Stimulated activated CD4-positive, alpha-beta T cell treated with anti-CD3 and anti-CD28 coated beads, Interleukin-4, amount 100 ng/mL, for 1 hour (primary cell): ENCODE data around the gene LMAN2.
"Not testable (repeated sequence)": the region's sequence is repeated elsewhere in the genome, so short reads cannot be mapped to it uniquely, and the experiment has no call there.

Source experiments
- DNase-seq: peaks from one replicate; pipeline ENCODE4 v3.0.0-alpha.2; 2020

Gene LMAN2

DNA sequence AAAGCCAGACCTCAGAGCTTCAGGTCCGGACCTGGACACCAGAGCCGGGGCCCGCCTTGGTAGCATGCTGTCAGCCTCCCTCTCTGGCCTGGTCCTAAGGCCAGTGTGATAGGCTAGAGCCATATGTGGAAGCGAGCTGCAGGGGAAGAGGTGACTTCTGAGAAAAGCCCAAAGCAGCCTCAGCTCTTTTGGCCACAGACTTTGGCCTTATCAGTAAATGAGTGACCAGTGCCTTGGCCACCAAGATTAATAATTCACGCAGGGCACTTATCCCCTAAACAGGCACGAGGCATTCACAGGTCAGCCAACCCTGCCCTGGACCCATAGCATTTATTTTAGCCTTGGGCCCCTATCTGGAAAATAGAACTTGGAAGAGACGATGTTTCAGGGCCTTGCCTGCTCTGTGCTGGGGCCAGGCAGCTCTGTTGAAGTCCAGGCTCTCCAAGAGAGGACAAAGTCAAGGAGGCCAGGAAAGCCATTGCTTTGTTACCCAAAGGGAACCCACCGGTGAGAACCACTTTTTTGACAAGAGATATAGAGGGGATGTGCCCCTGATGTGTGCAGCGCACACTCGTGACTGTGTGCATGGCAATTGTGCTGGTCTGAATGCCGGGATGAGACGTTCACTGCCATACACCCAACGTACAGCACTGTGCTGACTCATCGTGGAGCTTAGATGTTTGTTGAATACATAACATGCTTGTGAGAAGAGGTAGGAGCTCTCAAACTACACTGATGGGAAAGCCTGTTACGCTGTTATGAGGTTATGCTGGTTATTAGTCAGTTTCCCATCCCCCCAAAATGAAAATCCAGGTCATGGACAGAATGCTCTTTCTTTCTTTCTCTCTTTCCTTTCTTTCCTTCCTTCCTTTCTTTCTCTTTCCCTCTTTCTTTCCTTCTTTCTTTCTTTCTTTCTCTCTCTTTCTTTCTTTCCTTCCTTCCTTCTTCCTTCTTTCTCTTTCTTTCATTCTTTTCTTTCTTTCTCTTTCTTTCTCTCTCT is 27.7 kb upstream of the LMAN2 start:
- no peak for DNase-seq

DNA sequence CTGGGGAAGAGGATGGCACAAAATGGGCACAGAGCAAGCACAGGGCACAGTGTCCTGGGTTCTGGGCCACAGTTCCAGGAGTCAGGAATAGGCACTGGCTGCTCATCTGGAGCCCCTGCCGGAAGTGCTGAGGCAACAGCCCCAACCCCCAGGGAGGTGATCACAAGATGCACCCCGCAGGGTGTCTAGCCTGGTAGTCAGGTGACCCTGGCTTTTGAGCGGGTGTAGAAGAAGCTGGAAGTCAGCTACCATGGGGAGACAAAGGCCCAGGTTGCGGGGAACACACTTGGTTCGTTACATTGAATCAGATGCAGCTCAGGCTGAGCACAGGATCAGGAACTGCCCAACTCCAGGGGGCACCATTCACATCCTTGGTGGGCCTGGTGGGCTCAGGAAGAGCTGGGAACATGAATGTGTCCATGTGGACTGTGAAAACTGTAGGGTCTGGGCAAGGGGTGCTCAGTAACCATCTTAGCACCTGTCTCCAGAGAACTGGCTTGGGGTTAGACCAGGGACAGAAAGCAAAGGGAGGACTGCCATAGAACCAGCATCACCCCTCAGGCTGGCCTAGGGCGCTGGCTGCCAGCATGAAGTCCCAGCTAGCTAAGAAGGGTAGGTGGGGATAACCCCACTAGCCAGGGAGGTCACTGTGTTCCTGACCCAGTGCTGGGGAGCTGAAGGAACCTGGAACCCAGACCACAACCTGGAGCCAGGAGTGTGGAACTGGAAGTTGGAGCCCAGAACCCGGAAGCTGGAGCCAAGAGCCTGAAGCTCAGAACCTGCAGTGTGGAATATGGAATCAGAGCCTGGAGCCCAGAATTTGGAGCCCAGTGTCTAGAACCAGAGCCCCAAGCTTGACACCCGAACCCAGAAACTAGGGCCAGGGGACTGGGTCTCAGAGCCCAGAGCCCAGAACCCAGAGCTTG is 26.6 kb upstream of the LMAN2 start:
- DNase-seq: no peak

DNA sequence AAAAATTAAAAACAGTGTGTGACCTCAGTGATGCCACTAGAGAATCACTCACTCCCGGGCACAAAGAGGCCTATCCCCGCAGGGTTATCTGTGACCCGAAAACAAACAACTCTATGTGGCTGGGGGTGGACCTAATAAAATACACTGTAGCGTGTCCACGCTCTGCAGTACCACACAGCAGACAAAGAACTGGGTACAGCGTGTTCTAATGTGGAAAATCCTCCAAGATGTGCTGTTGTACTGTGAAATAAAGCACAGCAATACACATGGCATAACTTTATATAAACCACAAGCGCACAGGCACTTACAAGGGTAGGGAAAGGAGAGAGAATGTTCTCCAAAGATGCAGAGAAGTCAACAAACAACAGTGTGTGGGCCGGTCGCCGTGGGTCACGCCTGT is 24.6 kb upstream of the LMAN2 start:
- no peak for DNase-seq

DNA sequence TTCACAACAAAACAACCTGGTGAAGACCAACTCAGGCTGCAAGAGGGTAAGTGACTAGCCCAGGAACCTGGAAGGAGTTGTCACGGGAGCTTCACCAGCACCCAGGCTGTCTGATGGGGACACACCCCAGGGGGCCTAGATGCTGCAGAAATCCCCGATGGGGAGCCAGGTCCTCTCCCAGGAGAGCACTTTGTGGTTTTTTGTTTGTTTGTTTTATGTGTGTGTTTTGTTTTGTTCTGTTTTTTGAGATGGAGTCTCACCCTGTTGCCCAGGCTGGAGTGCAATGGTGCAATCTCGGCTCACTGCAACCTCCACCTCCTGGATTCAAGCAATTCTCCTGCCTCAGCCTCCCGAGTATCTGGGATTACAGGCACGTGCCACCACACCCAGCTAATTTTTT is 24.0 kb upstream of the LMAN2 start:
- DNase-seq: not testable (repeated sequence)

DNA sequence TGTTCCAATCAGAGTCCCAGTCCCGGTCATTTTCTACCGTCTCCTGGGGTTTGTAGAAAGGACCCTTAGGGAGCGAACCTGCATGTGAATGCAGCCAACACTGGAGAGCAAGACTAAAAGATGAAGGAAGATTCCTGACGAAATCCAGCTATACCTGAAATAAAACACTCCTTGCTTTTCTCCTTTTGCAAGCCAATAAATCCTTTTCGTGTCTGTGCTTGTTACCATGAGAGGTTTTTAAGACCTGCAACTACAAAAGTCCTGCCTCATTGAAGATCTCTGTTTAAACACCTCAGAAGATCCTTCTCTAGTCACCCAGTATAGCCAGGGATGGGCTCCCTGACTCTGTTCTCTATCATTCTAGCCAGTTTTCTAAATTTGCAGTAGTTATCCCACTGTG is 22.7 kb upstream of the LMAN2 start:
- no peak for DNase-seq

DNA sequence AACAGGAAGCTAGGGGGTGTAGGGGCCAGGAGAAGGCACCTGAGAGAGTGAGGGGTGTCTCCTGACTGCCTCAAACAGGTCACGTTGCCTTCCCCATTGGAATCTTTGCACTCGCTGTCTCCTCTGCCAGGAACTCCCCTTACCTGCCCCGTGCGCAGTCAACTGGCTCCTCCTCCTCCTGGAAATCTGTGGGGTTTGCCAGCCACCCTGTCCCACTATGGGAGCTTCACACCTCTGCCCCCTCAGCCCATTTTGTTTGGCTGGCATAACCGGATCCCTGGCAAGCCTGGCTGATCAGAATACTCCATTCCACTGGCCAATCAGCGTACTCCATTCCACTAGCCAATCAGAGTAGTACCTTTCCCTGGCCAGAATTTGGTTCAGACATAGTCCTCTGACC is 22.3 kb upstream of the LMAN2 start:
- no peak for DNase-seq

DNA sequence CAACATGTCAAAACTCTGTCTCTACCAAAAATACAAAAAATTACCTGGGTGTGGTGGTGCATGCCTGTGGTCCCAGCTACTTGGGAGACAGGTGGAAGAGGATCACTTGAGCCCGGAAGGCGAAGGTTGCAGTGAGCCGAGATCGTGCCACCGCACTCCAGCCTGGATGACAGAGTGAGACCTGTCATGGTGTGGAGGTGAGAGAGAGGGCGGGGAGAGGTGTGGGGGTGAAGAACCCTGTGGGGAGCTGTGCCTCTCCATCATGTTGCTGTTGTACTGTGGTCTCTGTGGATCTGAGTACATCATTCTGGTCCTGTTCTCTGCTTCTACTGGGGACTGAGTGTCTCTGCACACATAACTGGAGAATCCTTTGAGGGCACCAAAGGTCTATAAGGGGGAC is 21.4 kb upstream of the LMAN2 start:
- no peak for DNase-seq

DNA sequence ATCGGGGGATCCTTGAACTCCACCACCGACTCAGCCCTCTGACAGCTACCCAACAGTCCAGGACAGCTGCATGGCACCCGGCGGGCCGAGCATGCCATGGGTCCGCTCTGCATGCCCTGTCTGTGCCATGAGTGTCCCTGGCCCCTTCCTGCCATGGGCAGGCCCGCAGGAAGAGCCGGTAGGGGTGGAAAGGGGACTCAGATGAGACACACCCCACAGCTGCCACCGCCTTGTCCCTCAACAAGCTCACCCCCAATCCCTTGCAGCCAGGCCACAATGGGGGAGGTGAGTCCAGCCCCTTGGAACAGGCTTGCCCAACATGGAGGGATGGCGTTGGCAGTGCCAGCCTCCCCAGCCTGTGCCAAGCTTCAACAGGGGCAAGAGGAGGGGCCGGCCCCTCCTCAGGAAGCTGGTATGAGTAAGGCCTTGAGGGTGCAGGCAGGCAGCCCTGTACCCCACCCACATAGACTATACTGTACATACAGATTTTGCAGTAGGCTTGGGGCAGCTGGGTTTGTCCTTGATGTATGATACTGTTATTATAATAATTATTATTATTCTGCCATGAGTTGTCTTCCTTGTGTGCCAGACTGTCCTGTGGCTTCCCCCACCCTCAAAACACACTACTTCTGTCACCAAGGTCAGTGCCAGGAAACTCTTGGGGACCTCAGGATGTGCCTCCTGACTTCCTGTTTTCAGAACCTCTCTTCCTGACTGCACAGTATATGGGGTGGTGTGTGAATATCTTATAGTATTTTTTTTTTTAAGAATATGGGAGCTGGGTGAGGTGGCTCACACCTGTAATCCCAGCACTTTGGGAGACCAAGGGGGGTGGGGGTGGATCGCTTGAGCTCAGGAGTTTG is 20.8 kb upstream of the LMAN2 start:
- DNase-seq: no peak

DNA sequence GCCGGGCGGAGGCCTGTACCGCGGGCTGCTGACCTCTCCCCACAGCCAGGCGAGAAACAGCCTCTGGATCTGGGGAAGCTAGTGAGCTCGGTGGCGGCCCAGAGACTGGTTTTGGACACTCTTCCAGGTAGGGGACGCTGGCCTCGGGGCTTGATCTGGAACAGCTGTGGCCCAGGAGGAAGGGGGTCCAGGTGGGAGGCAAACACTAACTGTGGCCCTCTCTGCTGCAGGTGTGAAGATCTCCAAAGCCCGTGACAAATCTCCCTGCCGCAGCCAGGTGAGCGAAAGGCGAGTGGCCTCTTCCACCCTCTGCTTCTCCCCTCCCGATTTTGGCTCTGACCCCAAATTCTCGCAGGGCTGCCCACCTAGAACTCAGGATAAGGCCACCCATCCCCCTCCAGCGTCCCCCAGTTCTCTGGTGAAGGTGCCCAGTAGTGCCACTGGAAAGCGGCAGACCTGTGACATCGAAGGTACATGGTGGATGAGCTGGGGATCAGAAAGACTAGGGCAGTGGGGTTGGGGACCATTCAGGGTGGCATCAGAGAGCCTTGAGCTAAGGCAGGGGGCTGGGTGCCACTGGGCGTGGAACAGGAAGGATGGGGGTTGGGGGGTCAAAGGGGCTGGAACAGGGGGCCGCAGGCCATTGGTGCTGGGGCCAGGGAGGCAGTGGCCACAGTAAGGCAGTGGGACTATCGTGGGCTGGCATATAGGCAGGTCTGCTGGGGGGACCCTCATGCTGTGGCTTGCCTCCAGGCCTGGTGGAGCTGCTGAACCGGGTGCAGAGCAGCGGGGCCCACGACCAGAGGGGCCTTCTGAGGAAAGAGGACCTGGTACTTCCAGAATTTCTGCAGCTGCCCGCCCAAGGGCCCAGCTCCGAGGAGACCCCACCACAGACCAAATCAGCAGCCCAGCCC is 19.9 kb upstream of the LMAN2 start:
- no peak for DNase-seq

DNA sequence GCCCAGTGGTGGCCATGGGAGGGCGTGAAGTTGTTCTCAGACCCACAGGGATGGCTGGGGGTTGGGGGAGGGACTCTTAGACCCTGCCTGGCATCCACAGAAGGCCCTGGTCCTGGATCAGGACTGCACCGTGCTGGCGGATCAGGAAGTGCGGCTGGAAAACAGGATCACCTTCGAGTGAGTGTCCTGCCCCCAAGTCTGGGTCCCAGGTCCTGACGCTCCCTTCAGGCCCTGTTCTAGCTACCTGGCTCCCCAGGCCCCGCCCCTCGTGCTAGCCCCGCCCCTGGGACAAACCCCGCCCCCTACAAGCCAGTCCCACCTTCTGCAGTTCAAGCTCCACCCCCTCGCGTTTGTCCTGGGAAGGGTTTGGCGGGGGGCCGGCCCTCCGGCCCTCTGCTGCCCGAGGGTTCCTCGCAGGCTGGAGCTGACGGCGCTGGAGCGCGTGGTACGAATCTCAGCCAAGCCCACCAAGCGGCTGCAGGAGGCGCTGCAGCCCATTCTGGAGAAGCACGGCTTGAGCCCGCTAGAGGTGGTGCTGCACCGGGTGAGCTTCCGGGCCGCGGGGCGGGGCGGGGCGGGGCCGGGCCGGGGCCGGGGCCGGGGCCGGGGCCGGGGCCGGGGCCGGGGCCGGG is 19.1 kb upstream of the LMAN2 start:
- DNase-seq: peak; percentile 66

DNA sequence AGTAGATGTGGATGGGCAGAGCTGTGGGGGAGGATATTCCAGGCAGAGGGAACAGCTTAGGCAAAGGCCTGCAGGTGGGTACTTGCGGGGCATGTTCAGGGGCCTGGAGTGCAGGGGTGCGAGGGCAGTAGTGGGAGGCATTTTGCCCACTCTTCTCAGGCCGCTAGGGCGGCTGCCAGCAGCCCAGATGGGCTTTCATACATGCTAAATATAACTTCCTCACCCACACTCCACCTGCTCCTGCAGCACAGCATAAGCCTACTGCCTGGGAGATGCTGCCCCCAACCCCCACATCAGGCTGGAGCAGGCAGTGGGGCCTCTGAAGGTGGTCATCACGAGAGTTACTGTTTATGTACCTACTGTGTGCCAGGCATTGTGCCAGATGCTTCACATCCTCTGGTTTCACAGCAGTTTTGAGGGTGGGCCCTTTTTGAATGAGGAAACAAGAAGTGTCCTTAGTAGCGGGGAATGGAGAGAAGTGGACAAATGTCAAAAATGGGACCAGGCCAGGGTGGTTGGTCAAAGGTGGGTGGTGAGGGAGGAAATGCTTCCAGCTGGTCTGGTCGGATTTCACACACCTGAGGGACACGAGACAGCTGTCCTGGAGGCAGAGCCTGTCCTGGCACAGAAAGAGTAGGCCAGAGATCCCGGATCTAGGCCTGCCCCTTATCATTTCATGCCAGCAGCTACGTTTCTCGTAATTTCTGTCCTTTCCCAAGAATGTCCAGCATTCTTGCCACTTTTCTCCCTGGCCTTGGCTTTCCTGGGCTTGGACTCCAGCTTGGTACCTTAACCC is 18.4 kb upstream of the LMAN2 start:
- no peak for DNase-seq

DNA sequence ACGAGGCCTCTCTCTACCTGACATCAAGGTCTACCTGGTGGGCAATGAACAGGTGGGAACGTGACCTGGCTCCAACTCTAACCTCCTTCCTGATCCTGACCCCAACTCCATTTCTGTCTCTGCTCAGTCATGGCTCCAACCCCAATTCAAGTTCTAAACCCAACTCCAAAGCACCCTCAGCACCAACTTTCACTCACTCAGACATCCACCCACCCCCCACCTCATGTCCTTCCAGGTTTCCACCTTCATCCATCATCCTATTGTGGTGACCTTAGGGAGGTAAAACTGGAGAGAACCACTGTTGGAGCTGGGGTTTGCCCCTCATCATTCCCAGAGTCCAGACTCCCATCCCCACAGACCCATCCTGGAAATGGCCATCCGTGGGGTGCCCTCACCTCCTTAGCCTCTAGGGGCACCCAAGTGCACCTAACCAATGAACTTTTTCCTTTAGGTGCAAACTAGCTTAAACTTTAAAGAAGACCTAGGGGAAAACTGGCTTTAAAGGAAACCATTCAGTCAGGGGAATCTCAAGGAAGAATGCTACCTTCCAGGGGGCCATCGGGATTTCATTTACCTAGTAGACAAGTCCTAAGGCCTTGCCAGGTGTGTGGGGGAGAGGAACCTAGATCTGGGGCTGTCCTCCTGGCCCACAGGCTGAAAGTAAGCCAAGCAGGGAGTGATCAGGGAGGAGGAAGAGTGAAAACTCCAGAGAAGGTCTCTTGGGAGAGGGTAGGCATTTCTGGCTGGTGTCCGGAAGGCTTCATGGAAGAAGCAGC is 17.6 kb upstream of the LMAN2 start:
- DNase-seq: peak; percentile 41

DNA sequence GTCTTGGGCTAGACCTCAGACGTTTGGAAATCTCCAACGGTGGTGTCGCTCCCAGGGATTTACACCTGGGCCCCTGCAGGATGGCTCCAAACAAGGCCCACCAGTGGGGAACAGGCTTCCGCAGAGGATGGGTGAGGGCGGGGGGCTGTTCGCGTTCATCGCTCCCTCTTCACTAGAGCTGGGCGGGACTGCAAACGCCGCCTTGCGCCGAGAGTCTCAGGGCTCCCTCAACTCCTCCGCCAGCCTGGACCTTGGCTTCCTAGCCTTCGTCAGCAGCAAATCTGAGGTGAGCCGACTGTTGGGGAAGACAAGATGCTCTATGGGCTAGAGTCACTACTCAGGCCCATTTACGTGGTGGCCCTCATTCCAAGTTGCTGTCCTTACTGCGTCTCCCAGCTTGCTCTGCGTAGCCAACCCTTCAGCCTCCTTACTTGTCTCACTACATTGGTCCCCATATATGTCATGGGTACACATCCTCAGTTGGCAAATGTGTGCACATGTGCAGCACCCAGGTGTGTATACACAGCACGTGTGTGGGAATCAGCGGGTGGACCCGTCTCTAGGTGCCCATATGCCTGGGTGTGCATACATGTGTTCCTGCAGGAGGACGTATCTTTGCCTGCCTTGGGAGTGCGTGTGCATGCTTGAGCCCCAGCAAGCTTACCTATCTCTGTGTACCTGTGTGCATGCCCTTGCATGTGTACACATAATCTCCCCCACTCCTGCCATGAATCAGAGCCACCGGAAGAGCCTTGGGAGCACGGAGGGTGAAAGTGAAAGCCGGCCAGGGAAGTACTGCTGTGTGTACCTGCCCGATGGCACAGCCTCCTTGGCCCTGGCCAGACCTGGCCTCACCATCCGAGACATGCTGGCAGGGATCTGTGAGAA is 16.8 kb upstream of the LMAN2 start:
- DNase-seq: no peak

DNA sequence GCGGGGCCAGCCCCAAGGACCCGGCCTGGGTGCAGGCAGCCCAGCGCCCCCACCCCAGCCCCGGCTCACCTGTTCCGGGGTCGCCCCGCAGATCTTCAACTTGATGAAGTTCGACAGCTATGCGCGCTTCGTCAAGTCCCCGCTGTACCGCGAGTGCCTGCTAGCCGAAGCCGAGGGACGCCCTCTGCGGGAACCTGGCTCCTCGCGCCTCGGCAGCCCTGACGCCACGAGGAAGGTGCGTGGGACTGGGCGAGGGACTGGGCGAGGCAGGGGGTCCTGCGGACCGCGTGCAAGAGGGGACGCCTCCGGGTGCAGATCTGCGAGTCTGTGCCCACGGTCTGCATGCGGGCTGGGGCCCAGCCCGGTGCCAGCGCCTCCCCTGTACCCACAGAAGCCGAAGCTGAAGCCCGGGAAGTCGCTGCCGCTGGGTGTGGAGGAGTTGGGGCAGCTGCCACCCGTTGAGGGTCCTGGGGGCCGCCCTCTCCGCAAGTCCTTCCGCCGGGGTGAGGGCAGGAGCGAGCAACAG is 15.9 kb upstream of the LMAN2 start:
- no peak for DNase-seq

DNA sequence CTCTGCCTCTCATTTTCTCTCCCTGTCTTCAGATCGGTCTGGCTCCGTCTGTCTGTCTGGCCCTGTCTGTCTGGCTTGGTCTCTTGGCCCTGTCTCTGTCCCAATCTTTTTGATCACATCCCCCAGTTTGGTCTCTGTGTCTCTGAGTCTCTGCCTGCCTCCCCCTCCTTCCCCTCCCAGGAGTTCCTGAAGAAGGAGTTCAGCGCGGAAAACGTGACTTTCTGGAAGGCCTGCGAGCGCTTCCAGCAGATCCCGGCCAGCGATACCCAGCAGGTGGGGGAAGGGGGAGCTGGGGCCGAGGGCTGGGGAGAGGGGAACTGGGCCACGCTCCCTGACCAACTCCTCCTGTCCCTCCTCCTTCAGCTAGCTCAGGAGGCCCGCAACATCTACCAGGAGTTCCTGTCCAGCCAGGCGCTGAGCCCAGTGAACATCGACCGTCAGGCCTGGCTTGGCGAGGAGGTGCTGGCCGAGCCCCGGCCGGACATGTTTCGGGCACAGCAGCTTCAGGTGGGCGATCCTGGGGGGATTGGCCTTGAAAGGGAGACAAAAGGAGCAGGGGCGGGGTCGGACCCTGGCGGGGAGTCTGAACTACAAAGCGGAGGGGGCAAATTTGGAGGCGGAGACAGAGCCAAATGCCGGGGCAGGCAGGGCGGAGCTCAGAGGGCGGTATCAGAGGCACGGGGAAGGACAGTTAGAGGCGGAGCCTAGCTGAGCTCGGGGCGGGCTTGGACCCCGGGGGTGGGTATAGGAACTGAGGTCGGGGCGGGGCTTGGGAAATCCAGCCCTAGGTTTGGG is 15.3 kb upstream of the LMAN2 start:
- DNase-seq: no peak

DNA sequence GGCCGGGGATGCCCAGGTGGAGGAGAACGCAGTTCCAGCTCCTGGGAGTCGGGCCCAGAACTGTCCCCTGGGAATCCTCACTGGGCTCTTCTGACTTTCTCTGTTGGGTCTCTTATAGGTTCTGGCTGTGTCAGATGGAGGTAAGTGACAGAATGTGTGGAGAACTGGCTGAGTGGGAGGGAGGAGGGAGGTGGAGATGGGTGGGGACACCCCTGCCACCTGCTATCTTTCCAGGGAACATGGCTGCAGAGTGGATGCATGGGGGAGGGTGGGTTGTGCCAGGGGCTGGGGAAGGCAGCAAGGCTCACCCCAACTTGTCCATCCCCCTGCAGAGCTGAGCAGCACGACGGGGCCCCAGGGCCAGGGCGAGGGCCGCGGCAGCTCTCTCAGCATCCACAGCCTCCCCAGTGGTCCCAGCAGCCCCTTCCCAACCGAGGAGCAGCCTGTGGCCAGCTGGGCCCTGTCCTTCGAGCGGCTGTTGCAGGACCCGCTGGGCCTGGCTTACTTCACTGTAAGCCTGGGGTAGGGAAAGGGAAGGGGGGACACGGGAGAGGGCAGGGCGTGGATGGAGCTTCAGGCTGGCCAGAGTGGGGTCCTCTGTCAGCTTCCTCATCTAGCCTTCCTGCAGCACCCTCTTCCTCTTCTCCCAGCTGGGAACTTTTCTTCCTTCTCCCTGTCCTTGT is 14.5 kb upstream of the LMAN2 start:
- DNase-seq: no peak
